GM12878 (cell line): Measurements from ENCODE around the gene IDH3A. TPM values are rescaled to one million over a fixed set of nuclear protein-coding genes. Genes with fewer than 3 reads are reported as not detected.

Experiments
- ATAC-seq: fragments of 200-7000 bp; cut with Tn5 transposase; 3 replicates; pipeline ENCODE4 v1.9.1; 2020; ENCODE audit warnings: mild to moderate bottlenecking, moderate library complexity
- BruUV-seq: library from RNA; stranded (reverse); fragments of 400-500 nt; replicated peaks from 2 replicates; lab custom pipeline; 2021; lab: Mats Ljungman, UMichigan
- CTCF ChIA-PET: fragments of 300-600 bp; sonication (Branson Sonifier 250); formaldehyde crosslinking; extraction: SDS; loops from one replicate; lab custom pipeline; 2021; ENCODE audit warnings: inconsistent platforms; lab: Yijun Ruan, JAX
- POLR2A ChIA-PET: fragments of 350-600 bp; formaldehyde crosslinking; extraction: SDS; loops from one replicate; lab custom pipeline; 2021; ENCODE audit warnings: inconsistent platforms; lab: Charles Lee
- RAD21 ChIA-PET: fragments of 300-600 bp; sonication (Branson Sonifier 250); formaldehyde crosslinking; loops from one replicate; lab custom pipeline; 2023; ENCODE audit warnings: antibody characterized with exemption; ENCODE audit not compliant: unreplicated experiment; lab: Charles Lee
- SMC1A ChIA-PET: fragments of 300-600 bp; sonication (Branson Sonifier 250); formaldehyde crosslinking; loops from one replicate; lab custom pipeline; 2023; ENCODE audit not compliant: unreplicated experiment, uncharacterized antibody; lab: Charles Lee
- DNase-seq: peaks from one replicate; pipeline ENCODE4 v3.0.0-alpha.2; 2011; ENCODE audit warnings: low read depth, low spot score
- FAIRE-seq: peaks from 3 replicates; lab custom pipeline; 2011; peaks lifted over from hg19 to GRCh38; lab: Jason Lieb, UNC
- H2AFZ ChIP-seq: 2 replicates; pipeline ENCODE4 v1.6.0; 2011; ENCODE audit warnings: low read depth, low read length, control low read depth; ENCODE audit not compliant: control insufficient read depth
- H3K27ac ChIP-seq: 2 replicates; pipeline ENCODE4 v1.5.1; 2011; ENCODE audit warnings: control low read depth; ENCODE audit not compliant: control insufficient read depth, insufficient read depth
- H3K27me3 ChIP-seq, 2 experiments: replicated peaks in 1 of 2; 2 replicates each; pipeline versions ENCODE4 v1.6.0 to v1.6.1; 2011; ENCODE audit warnings: low read length in 1 of 2; ENCODE audit not compliant: control insufficient read depth in 2 of 2, insufficient read depth in 2 of 2
- H3K36me3 ChIP-seq, 2 experiments: 2 replicates each; pipeline ENCODE4 v1.5.1; 2011; ENCODE audit warnings: low read length in 1 of 2; ENCODE audit not compliant: control insufficient read depth in 2 of 2, insufficient read depth in 2 of 2
- H3K4me1 ChIP-seq: 2 replicates; pipeline ENCODE4 v1.6.1; 2011; ENCODE audit warnings: mild to moderate bottlenecking, low read length, moderate library complexity, mixed read lengths; ENCODE audit not compliant: control insufficient read depth, insufficient read depth
- H3K4me2 ChIP-seq: 2 replicates; pipeline ENCODE4 v1.6.0; 2011; ENCODE audit warnings: control low read depth; ENCODE audit not compliant: control insufficient read depth, insufficient read depth
- H3K4me3 ChIP-seq: fragments of 200-600 bp; sonication (generic); 2 replicates; pipeline ENCODE4 v1.5.1; 2016
- H3K79me2 ChIP-seq: 2 replicates; pipeline ENCODE4 v1.6.0; 2011; ENCODE audit warnings: low read length; ENCODE audit not compliant: control insufficient read depth, insufficient read depth
- H3K9ac ChIP-seq: 2 replicates; pipeline ENCODE4 v1.8.0; 2011; ENCODE audit warnings: low read length, control low read depth, mixed read lengths; ENCODE audit not compliant: control insufficient read depth, insufficient read depth
- H3K9me3 ChIP-seq: replicated peaks from 3 replicates; pipeline ENCODE4 v1.5.1; 2011; ENCODE audit warnings: mild to moderate bottlenecking, low read length; ENCODE audit not compliant: control insufficient read depth, insufficient read depth
- H4K20me1 ChIP-seq: 2 replicates; pipeline ENCODE4 v1.6.0; 2011; ENCODE audit not compliant: control insufficient read depth, insufficient read depth
- CREB1 ChIP-seq: IDR thresholded peaks from 2 replicates; pipeline ENCODE4 v1.6.1; 2012; ENCODE audit warnings: low read depth, mild to moderate bottlenecking, inconsistent platforms
- DPF2 ChIP-seq: fragments of 450-650 bp; IDR thresholded peaks from 2 replicates; pipeline ENCODE4 v1.6.1; 2017; ENCODE audit warnings: mild to moderate bottlenecking
- KAT2A ChIP-seq: conservative IDR thresholded peaks from 2 replicates; pipeline ENCODE4 v1.6.1; 2011; ENCODE audit warnings: low read depth, low read length; ENCODE audit not compliant: control insufficient read depth
- LARP7 ChIP-seq: fragments of 450-650 bp; IDR thresholded peaks from 2 replicates; pipeline ENCODE4 v1.6.1; 2017; ENCODE audit warnings: mild to moderate bottlenecking
- RFX5 ChIP-seq: IDR thresholded peaks from 2 replicates; pipeline ENCODE4 v1.6.1; 2011; ENCODE audit warnings: low read depth, low read length, improper control_type of control experiment
- STAT1 ChIP-seq: fragments of 450-650 bp; conservative IDR thresholded peaks from 2 replicates; pipeline ENCODE4 v1.6.1; 2014; ENCODE audit warnings: antibody characterized with exemption, mild to moderate bottlenecking
- TARDBP ChIP-seq: IDR thresholded peaks from 2 replicates; pipeline ENCODE4 v1.6.1; 2016; ENCODE audit warnings: borderline replicate concordance
- WGBS: methylation state at CpG from one replicate; pipeline ENCODE4 v1.1.6; 2016; ENCODE audit warnings: low lambda C conversion rate; ENCODE audit not compliant: insufficient replicate concordance, insufficient coverage; ENCODE audit errors: missing lambda C conversion rate; 5-methylcytosine and 5-hydroxymethylcytosine counted together
- in situ Hi-C: fragments of 300-500 bp; cut with MboI; formaldehyde crosslinking; loops from 9 replicates; pipeline ENCODE4 v1.14.3; 2018; ENCODE audit warnings: mixed read lengths
- intact Hi-C: fragments of 100-400 bp; cut with micrococcal nuclease; formaldehyde crosslinking; loops from one replicate; pipeline ENCODE4 v1.14.2; 2022; ENCODE audit not compliant: unreplicated experiment
- polyA plus RNA-seq, 11 experiments: library from polyadenylated mRNA; depleted of rRNA in 4 of 11; unstranded in 6 of 11; stranded (reverse) in 5 of 11; fragments of >200 nt; fragmentation: Nextera tagmentation in 4 of 11; fragmentation: Illumina TruSeq in 1 of 11; extraction: Ambion mirVana in 4 of 11; extraction: Trizol in 1 of 11; gene quantifications; 1 replicate in 1 of 11; 2 replicates in 10 of 11; pipeline versions ENCODE4 v1.2.1 to v1.2.3, GENCODE V29; 2011 to 2016; ENCODE audit warnings: inconsistent platforms in 2 of 11, missing spikeins in 2 of 11, low read depth in 1 of 11
- total RNA-seq, 4 experiments: library from RNA; depleted of rRNA in 3 of 4; stranded (reverse); fragments of >200 nt in 3 of 4; fragmentation: Illumina TruSeq in 1 of 4; extraction: Trizol in 1 of 4; gene quantifications; 2 replicates each; pipeline versions ENCODE4 v1.2.1 to v1.2.3, GENCODE V29; 2013 to 2021
- TF ChIP-seq, protein P1 (sequence below): IDR thresholded peaks from 2 replicates; pipeline ENCODE4 v1.6.1; 2011; ENCODE audit warnings: mild to moderate bottlenecking, low read depth, low read length, moderate library complexity; ENCODE audit not compliant: insufficient replicate concordance
- TF ChIP-seq, protein P2 (sequence below): IDR thresholded peaks from 2 replicates; pipeline ENCODE4 v1.6.1; 2012; ENCODE audit warnings: improper control_type of control experiment, low read depth, low read length; ENCODE audit not compliant: insufficient replicate concordance

Gene IDH3A
- total and polyA plus RNA-seq, 10 of the 15 experiments (the other 5 are each of a cell fraction or from before 2014, with no cell fraction given): 83.9 to 254 (median 195) TPM

DNA sequence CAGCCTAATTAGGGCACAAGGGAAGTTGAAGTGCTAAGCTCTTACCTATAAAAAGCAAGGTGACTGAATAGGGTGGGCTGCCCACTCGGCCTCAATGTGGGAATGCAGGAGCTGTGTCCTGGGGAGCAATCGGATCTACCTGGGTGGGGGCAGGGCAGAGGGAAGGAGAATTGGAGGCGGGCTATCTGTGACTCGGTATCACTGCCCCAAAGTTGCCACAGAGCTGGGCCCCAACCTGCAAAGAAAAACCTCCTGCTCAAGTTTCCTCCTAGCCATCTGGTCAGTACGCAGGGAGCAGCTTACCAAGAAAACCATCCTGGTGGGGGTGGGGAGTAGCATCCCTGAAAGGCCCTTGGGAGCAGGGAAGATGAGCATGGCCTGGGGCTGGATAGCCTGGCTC lies 28.6 kb upstream of the IDH3A start:
- no peak for FAIRE-seq
- ChIA-PET POLR2A (no interaction called here), RAD21 (interaction anchor here (0.6 kb wide), 1 partner anchor 121 kb away, joined by 3 read pairs; no protein-coding TSS in a partner anchor), SMC1A (interaction anchor here (1.1 to 2.5 kb wide), 2 partner anchors 11 to 140 kb away, joined by 3 to 10 read pairs; partner anchors contain the start of gene CIB2), CTCF (interaction anchor here (0.6 to 8.5 kb wide), 4 partner anchors 74 to 160 kb away, joined by 3 to 46 read pairs (median 10); no protein-coding TSS in a partner anchor)
- H3K4me1 ChIP-seq: no peaks in the 10 kb centered on the region
- in situ Hi-C loops (no loop called here), intact Hi-C loops (no loop called here)
- no TSS peak for BruUV-seq
- H3K4me3 ChIP-seq: no peak overlapping the region
- TF ChIP-seq RFX5 (no peak), KAT2A (no peak), DPF2 (no peak)
- H3K27ac ChIP-seq: no peak overlapping the region
- no peak for ATAC-seq
- no peak overlapping the region for H2AFZ ChIP-seq
- H3K9me3 ChIP-seq: no peaks in the 10 kb centered on the region
- H3K36me3 ChIP-seq: no peaks in the 10 kb centered on the region
- H3K9ac ChIP-seq: no peak overlapping the region
- no peak for DNase-seq
- 35% methylated on average over 5 of the region's 5 CpGs for WGBS
- H3K4me2 ChIP-seq: no peak overlapping the region
- no peaks in the 10 kb centered on the region for H3K79me2 ChIP-seq
- H3K27me3 ChIP-seq: no peaks in the 10 kb centered on the region
- H4K20me1 ChIP-seq: no peaks in the 10 kb centered on the region

DNA sequence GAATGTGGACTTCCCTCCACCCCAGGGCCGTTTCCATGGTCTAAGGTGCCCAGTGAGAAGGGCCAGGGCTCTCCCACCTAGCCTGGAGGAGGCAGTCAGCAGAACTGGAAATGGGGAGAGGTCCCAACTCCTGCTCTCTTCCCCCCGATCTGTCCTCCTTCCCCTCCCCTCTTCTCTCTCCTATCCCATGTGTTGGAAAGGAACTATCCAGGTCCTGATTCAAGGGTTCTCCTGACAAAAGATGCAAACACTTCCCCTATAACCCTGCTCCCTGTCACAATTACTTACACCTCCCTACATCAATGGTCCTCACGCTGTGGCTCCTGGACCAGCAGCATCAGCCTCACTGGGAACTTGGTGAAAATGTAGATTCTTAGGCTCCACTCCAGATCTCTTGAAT lies 23.9 kb upstream of the IDH3A start:
- Histone ChIP-seq H3K27me3 (no peaks in the 10 kb centered on the region), H3K4me2 (no peak overlapping the region), H3K9me3 (no peaks in the 10 kb centered on the region), H3K9ac (no peak overlapping the region), H4K20me1 (no peaks in the 10 kb centered on the region), H3K4me1 (no peaks in the 10 kb centered on the region), H2AFZ (no peak overlapping the region), H3K4me3 (no peak overlapping the region), H3K79me2 (no peaks in the 10 kb centered on the region), H3K27ac (no peak overlapping the region), H3K36me3 (no peaks in the 10 kb centered on the region)
- in situ Hi-C loops (no loop called here), intact Hi-C loops (no loop called here)
- ChIA-PET RAD21 (interaction anchor here (0.6 to 3.1 kb wide), 3 partner anchors 8 to 71 kb away, joined by 3 to 16 read pairs (median 5); no protein-coding TSS in a partner anchor), SMC1A (no interaction called here), CTCF (interaction anchor here (1.0 to 7.0 kb wide), 3 partner anchors 70 to 116 kb away, joined by 6 to 200 read pairs (median 20); no protein-coding TSS in a partner anchor), POLR2A (no interaction called here)
- DNase-seq (no peak), ATAC-seq (no peak), FAIRE-seq (no peak)
- WGBS: 23% methylated on average over 3 of the region's 3 CpGs
- BruUV-seq: no TSS peak
- TF ChIP-seq STAT1: no peak
- TF ChIP-seq, protein P1, sequence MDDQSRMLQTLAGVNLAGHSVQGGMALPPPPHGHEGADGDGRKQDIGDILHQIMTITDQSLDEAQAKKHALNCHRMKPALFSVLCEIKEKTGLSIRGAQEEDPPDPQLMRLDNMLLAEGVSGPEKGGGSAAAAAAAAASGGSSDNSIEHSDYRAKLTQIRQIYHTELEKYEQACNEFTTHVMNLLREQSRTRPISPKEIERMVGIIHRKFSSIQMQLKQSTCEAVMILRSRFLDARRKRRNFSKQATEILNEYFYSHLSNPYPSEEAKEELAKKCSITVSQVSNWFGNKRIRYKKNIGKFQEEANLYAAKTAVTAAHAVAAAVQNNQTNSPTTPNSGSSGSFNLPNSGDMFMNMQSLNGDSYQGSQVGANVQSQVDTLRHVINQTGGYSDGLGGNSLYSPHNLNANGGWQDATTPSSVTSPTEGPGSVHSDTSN: no peak
- TF ChIP-seq TARDBP: no peak
- TF ChIP-seq, protein P2, sequence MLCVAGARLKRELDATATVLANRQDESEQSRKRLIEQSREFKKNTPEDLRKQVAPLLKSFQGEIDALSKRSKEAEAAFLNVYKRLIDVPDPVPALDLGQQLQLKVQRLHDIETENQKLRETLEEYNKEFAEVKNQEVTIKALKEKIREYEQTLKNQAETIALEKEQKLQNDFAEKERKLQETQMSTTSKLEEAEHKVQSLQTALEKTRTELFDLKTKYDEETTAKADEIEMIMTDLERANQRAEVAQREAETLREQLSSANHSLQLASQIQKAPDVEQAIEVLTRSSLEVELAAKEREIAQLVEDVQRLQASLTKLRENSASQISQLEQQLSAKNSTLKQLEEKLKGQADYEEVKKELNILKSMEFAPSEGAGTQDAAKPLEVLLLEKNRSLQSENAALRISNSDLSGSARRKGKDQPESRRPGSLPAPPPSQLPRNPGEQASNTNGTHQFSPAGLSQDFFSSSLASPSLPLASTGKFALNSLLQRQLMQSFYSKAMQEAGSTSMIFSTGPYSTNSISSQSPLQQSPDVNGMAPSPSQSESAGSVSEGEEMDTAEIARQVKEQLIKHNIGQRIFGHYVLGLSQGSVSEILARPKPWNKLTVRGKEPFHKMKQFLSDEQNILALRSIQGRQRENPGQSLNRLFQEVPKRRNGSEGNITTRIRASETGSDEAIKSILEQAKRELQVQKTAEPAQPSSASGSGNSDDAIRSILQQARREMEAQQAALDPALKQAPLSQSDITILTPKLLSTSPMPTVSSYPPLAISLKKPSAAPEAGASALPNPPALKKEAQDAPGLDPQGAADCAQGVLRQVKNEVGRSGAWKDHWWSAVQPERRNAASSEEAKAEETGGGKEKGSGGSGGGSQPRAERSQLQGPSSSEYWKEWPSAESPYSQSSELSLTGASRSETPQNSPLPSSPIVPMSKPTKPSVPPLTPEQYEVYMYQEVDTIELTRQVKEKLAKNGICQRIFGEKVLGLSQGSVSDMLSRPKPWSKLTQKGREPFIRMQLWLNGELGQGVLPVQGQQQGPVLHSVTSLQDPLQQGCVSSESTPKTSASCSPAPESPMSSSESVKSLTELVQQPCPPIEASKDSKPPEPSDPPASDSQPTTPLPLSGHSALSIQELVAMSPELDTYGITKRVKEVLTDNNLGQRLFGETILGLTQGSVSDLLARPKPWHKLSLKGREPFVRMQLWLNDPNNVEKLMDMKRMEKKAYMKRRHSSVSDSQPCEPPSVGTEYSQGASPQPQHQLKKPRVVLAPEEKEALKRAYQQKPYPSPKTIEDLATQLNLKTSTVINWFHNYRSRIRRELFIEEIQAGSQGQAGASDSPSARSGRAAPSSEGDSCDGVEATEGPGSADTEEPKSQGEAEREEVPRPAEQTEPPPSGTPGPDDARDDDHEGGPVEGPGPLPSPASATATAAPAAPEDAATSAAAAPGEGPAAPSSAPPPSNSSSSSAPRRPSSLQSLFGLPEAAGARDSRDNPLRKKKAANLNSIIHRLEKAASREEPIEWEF: no peak
- TF ChIP-seq CREB1: no peak
- no peak for TF ChIP-seq LARP7
